GM18505 (cell line): ENCODE measurements around the gene MYRIP.

Experiments used
- ATAC-seq: cut with Tn5 transposase; IDR thresholded peaks from one replicate; pipeline ENCODE4 v1.9.1; 2021; ENCODE audit not compliant: unreplicated experiment
- POLR2A ChIP-seq: IDR thresholded peaks from 4 replicates; pipeline ENCODE4 v1.6.1; 2011; ENCODE audit warnings: borderline replicate concordance; ENCODE audit not compliant: insufficient read depth, insufficient read length; ENCODE audit errors: extremely low read depth

MYRIP gene

GRCh38 chr3:40088527-40089170, 279.2 kb downstream of the MYRIP start:
- no peak for TF ChIP-seq POLR2A
- no peak for ATAC-seq

DNA sequence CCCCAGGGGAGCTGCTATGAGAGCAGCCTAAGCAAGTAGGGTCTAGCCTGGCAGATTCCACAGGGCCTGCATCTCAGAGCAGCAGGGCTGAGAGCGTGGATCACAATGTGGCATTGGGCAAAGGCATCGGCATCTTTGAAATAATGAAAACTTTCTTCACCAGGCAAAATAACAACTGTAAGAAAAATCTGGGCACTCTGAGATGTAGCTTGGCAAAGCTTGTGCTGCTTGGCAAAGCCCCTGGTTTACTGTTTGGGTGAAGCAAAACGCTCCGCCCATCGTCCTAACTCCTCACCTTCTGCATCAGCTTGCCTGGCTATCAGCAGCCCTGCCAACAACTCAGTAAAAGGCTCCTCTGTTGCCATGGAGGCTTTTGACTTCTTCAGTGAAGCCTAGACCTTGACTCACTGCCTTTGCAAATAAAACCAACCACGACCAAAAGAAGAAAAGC, 287.3 kb downstream of the MYRIP start:
- no peak for TF ChIP-seq POLR2A
- ATAC-seq, result no peak

- no peak for TF ChIP-seq POLR2A
- ATAC-seq, result no peak
Measured at GRCh38 chr3:40097131-40098117, 288.0 kb downstream of the MYRIP start.

DNA sequence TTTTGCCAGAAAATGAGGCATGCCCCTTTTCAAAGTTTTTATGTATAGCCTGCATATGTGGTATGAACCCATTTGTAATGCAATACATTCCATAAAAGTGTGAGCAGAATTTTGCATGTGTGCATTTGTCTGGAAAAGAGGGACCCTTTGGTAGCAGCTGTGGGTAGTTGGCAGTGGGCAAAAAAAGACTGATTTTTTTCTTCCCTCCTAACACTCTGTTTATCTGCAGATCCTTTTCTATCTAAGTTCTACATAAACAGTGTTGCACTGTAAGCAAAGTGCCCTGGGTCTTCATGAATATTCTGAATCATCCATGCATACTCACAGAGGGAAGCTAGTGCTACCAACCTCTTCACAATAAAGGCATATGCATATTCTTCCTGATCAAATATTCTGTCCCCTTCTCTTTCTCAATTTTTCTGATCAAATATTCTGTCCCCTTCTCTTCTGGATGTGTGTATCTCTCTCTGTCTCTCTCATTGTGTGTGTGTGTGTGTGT, 288.9 kb downstream of the MYRIP start:
- ATAC-seq, result no peak
- no peak for TF ChIP-seq POLR2A

DNA sequence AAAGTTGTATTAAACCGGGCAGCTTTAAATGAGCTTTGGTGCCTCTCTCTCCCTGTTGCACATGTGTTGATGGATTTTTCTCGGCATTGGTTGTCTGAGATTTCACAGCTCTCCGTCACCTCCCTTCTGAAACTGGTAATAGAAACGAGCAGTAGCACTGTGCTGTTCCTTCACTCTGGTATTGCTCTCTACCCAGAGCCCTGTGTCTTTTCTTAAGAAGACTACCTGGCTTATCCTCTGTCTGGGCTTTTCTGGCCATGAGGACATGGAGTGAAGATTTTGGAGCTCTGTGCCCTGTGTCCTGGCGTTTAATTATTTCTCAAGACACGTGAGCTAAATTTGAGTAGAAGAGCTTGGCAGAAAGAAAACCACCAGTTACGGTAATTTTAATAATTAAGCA, 290.5 kb downstream of the MYRIP start:
- TF ChIP-seq POLR2A, result no peak
- no peak for ATAC-seq

DNA sequence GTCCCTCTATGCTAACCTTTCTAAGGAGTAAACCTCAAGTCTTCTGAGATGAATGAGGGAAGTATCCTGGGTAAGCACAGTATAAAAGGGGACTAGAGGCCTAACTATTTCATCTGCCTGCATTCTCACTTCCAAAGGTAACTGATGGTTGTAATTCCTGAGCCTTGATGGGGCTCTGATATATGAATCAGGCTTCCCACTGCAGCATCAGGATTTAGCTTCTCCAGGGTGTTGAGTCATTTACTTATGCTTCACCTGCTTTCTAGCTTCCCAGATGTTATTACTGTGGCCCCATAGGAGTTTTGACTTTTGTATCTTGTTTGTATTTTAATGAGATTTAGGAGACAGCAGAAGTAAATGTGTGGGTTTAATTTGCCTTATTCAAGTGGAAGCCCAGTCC, 292.8 kb downstream of the MYRIP start:
- TF ChIP-seq POLR2A, result no peak
- no peak for ATAC-seq

DNA sequence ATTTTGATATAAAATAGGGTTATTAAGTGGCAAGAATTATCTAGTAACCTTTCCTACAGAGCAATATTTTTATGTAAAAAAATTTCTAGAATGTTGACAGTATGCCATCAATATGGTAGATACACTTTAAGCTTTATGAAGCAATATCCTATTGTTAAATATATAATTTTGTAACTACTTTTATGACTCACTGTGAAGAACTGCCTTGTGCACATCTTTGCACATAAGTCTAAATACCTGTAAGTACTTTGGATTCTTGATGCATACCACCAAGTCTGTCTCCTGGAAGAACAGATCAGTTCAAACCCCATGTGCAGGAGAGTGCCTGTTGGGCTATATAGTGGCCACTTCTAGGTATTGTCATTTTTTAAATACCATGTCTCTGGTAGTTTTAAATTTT, 294.4 kb downstream of the MYRIP start:
- TF ChIP-seq POLR2A, result no peak
- no peak for ATAC-seq

DNA sequence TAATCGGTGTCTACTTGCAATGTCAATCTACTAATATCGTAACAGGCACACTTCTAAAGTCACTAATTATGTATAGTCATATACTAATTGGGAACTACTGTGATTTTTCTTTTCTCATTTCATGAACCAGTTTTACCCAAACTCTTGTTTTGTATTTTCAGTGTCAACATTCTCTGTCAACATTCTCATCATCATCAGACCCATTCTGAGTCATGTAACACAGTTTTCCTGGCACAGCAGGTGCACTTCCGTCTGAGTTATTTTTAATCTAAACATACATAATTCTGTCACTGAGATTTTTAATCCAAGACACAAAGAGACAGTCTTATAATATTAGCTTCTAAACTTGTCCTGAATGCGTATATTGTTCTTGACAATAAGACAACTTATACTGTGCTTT, 295.0 kb downstream of the MYRIP start:
- ATAC-seq, result no peak
- no peak for TF ChIP-seq POLR2A

GRCh38 chr3:40108643-40109042, 299.2 kb downstream of the MYRIP start:
- no peak for ATAC-seq
- no peak for TF ChIP-seq POLR2A

- no peak for ATAC-seq
- no peak for TF ChIP-seq POLR2A
Measured at GRCh38 chr3:40109641-40110490, 300.5 kb downstream of the MYRIP start.

DNA sequence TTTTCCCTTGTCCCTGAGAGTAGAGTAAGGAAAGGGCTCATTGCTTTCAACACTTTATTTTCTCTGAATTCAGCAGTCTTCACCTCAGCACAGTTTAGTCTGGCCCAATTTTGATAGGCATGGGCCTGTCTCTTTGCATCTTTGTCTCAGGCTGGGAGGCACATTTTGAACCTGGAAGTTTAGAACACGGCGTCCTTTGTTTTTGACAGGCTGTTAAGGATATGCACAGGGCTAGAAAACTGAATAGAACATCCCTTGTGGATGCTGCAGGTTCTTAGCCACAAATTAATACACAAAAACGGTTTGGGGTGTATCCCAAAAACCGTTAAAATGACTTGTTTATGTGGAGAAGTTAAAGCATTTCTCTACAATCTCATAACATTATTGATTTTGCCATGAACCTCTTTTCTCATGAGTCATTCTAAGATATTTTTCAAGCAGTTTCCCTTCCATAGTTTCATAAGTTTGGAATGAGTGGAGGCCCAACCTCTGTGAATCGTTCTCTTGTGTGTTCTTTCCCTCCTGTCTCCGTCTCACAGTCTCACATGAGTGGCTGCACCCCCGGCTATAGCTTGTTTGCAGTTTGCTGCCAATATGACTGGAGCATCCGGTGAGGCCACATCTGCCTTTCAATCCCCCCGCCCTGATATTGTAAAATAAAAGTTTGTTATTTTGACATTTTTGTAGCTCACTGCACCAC, 307.2 kb downstream of the MYRIP start:
- no peak for ATAC-seq
- TF ChIP-seq POLR2A, result no peak

- no peak for ATAC-seq
- TF ChIP-seq POLR2A, result no peak
Measured at GRCh38 chr3:40118091-40118490, 308.7 kb downstream of the MYRIP start.

GRCh38 chr3:40120067-40120692, 310.8 kb downstream of the MYRIP start:
- no peak for TF ChIP-seq POLR2A
- no peak for ATAC-seq

GRCh38 chr3:40120806-40121205, 311.4 kb downstream of the MYRIP start:
- no peak for TF ChIP-seq POLR2A
- peak; percentile 58 for ATAC-seq
